GM10847 (cell line): ENCODE measurements around the gene SETBP1.

Source experiments
- POLR2A ChIP-seq: IDR thresholded peaks from 2 replicates; pipeline ENCODE4 v1.6.1; 2011; ENCODE audit not compliant: insufficient read length; ENCODE audit errors: extremely low read depth

The SETBP1 gene

GRCh38 chr18:45063246-45064038 is 382.8 kb downstream of the SETBP1 start:
- TF ChIP-seq POLR2A = no peak

- TF ChIP-seq POLR2A = no peak
Measured at GRCh38 chr18:45066210-45066609, 385.5 kb downstream of the SETBP1 start.

GRCh38 chr18:45066886-45067285 is 386.2 kb downstream of the SETBP1 start:
- TF ChIP-seq POLR2A = no peak

GRCh38 chr18:45068400-45069094 is 387.9 kb downstream of the SETBP1 start:
- no peak for TF ChIP-seq POLR2A

GRCh38 chr18:45069546-45069945 is 388.9 kb downstream of the SETBP1 start:
- no peak for TF ChIP-seq POLR2A

GRCh38 chr18:45071956-45072355 is 391.3 kb downstream of the SETBP1 start:
- no peak for TF ChIP-seq POLR2A

GRCh38 chr18:45073556-45073955 is 392.9 kb downstream of the SETBP1 start:
- TF ChIP-seq POLR2A = no peak

GRCh38 chr18:45081566-45082181 is 401.0 kb downstream of the SETBP1 start:
- TF ChIP-seq POLR2A = no peak

GRCh38 chr18:45083226-45083855 is 402.7 kb downstream of the SETBP1 start:
- TF ChIP-seq POLR2A = no peak

- TF ChIP-seq POLR2A = no peak
Measured at GRCh38 chr18:45084206-45084605, 403.5 kb downstream of the SETBP1 start.

GRCh38 chr18:45085916-45086624 is 405.4 kb downstream of the SETBP1 start:
- TF ChIP-seq POLR2A = no peak

GRCh38 chr18:45086777-45087176 is 406.1 kb downstream of the SETBP1 start:
- TF ChIP-seq POLR2A = no peak

GRCh38 chr18:45090526-45091140 is 409.9 kb downstream of the SETBP1 start:
- no peak for TF ChIP-seq POLR2A

- no peak for TF ChIP-seq POLR2A
Measured at GRCh38 chr18:45100321-45101105, 419.8 kb downstream of the SETBP1 start.
